DOHH2 (cell line): ENCODE results near the gene URB1.

ENCODE experiments used
- EZH2phosphoT487 ChIP-seq: fragments of 200-600 bp; sonication (generic); IDR thresholded peaks from 2 replicates; pipeline ENCODE4 v1.6.1; 2017; ENCODE audit warnings: borderline replicate concordance, mild to moderate bottlenecking, antibody characterized with exemption, low read length, moderate library complexity, mixed read lengths
- TF ChIP-seq, protein P1 (sequence below): fragments of 200-600 bp; sonication (generic); IDR thresholded peaks from one replicate; pipeline ENCODE4 v1.5.1; 2014; ENCODE audit warnings: antibody characterized with exemption, mild to moderate bottlenecking, low read depth, low read length; ENCODE audit not compliant: poor library complexity, severe bottlenecking

- TF ChIP-seq, protein P1, sequence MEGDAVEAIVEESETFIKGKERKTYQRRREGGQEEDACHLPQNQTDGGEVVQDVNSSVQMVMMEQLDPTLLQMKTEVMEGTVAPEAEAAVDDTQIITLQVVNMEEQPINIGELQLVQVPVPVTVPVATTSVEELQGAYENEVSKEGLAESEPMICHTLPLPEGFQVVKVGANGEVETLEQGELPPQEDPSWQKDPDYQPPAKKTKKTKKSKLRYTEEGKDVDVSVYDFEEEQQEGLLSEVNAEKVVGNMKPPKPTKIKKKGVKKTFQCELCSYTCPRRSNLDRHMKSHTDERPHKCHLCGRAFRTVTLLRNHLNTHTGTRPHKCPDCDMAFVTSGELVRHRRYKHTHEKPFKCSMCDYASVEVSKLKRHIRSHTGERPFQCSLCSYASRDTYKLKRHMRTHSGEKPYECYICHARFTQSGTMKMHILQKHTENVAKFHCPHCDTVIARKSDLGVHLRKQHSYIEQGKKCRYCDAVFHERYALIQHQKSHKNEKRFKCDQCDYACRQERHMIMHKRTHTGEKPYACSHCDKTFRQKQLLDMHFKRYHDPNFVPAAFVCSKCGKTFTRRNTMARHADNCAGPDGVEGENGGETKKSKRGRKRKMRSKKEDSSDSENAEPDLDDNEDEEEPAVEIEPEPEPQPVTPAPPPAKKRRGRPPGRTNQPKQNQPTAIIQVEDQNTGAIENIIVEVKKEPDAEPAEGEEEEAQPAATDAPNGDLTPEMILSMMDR: no peak
- no peak for TF ChIP-seq EZH2phosphoT487
Measured at GRCh38 chr21:32366191-32366590, 26.6 kb downstream of the URB1 start.
